Sigmoid colon (tissue), 4 donors: ENCODE measurements around the gene NR6A1.
"Not testable (repeated sequence)": the region's sequence is repeated elsewhere in the genome, so short reads cannot be mapped to it uniquely, and the experiment has no call there.

Source experiments
- CTCF ChIP-seq, 4 experiments: fragments of 450-650 bp in 3 of 4; fragments of 200-600 bp in 1 of 4; IDR thresholded peaks; one replicate each; pipeline ENCODE4 v1.5.1; 2016 to 2019; ENCODE audit warnings: antibody characterized with exemption in 4 of 4, mild to moderate bottlenecking in 3 of 4, moderate library complexity in 2 of 4
- EP300 ChIP-seq, 4 donors: sonication (generic); formaldehyde crosslinking; IDR thresholded peaks; one replicate each; pipeline ENCODE4 v1.6.1; 2017; ENCODE audit warnings: antibody characterized with exemption in 4 of 4
- POLR2AphosphoS5 ChIP-seq, 4 donors: sonication (generic); formaldehyde crosslinking; IDR thresholded peaks; one replicate each; pipeline ENCODE4 v1.6.1; 2017; ENCODE audit warnings: antibody characterized with exemption in 4 of 4

GRCh38 chr9:124772877-124773276 lies 1.8 kb upstream of the NR6A1 start:
- not testable (repeated sequence) for TF ChIP-seq CTCF, POLR2AphosphoS5, EP300 (IDR thresholded peaks at IDR 0.05)
